Coronary artery (tissue), 2 donors: ENCODE data around the gene APBA2.

Experiments
- DNase-seq: peaks from one replicate; pipeline ENCODE4 v3.0.0-alpha.2; 2017; ENCODE audit warnings: low spot score
- H3K27ac ChIP-seq, 2 donors: fragments of 200-600 bp; sonication (generic); one replicate each; pipeline ENCODE4 v1.5.1; 2016 to 2019
- H3K4me3 ChIP-seq: fragments of 200-600 bp; sonication (generic); 2 replicates; pipeline ENCODE4 v1.5.1; 2016; ENCODE audit warnings: mild to moderate bottlenecking, moderate library complexity
- CTCF ChIP-seq: fragments of 200-600 bp; sonication (generic); IDR thresholded peaks from one replicate; pipeline ENCODE4 v1.5.1; 2019; ENCODE audit warnings: antibody characterized with exemption

APBA2 gene

DNA sequence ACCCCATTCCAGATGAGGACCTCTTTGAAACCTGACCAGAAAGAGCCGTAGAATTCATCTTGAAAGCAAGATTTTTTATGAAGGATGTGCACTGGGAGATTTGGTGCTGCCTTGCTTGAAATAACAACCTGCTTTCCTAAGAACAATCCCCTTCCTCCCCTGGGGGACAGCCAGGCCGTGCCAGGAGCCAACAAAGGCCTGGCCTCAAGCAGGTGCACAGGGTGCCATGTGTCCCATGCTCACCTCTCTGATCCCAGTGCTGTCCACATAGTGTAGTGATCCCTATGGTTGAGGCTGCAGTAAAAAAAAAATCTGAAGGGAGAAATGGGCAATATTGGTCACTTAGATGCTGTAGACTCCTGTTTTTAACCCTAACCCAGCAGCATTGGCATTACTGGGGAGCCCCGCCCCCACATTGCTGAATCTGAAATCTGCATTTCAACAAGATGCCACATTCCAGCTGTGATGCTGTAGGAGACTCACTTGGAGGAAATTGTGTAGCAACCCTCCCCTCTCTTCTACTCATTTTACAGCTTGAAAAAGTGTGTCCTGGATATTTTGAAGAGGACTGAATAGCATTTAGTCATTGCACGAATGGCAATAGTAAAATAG is 171.2 kb downstream of the APBA2 start:
- no peak for TF ChIP-seq CTCF
- Histone ChIP-seq H3K27ac (no peak overlapping the region), H3K4me3 (no peak overlapping the region)
- no peak for DNase-seq

- DNase-seq: no peak
- Histone ChIP-seq H3K27ac (no peak overlapping the region), H3K4me3 (no peak overlapping the region)
- TF ChIP-seq CTCF: no peak
Measured at GRCh38 chr15:29057856-29058255, 172.1 kb downstream of the APBA2 start.

GRCh38 chr15:29058903-29059539 is 173.2 kb downstream of the APBA2 start:
- DNase-seq: no peak
- TF ChIP-seq CTCF: no peak
- Histone ChIP-seq H3K27ac (no peak overlapping the region), H3K4me3 (no peak overlapping the region)

DNA sequence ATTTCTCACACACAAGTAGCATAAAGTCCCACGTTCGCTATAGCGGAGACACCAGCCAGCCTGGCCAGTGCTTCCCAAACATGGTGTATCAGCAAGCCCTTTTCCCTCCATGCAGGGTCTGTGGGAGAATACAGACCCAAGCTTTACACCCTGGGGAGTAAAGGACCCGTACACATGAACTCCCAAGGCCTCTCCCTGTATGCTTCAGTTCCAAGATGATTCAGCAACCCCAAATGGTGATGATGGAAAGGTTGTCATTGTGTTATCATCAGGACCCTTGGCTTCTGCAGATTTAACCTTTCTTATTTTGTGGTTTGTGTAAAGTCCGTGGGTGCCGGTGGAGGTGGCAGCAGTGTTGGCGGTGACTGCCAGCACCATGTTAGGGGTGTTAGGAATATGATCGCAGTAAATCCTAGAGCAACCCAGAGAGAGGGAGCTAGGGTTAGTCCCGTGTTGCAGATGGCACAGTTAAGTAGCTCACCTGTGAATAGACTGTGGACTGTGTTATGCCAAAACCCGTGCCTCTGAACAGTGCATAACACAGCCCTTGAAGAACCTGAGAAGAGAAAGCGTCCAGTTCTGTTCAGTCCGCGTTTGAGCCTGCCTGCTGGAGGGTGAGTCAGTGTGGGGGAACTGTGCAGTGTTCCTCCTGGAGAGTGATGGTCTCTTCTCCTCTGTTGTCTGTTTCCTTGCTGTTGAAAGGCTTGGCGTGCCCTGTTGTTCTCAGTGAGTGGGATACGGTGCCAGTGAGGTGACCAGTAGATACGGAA is 174.3 kb downstream of the APBA2 start:
- no peak for TF ChIP-seq CTCF
- H3K4me3 ChIP-seq: no peak overlapping the region
- H3K27ac ChIP-seq: no peak overlapping the region
- DNase-seq: no peak

- no peak overlapping the region for H3K27ac ChIP-seq
- no peak for DNase-seq
- TF ChIP-seq CTCF: no peak
- H3K4me3 ChIP-seq: no peak overlapping the region
Measured at GRCh38 chr15:29061746-29062145, 176.0 kb downstream of the APBA2 start.

GRCh38 chr15:29062179-29062591 is 176.4 kb downstream of the APBA2 start:
- Histone ChIP-seq H3K27ac (no peak overlapping the region), H3K4me3 (no peak overlapping the region)
- no peak for DNase-seq
- no peak for TF ChIP-seq CTCF
